NOMO-1 treated with DMSO at 0.1 percent for 48 hours (cell line): ENCODE results near the gene PHACTR3.

Experiments
- DNase-seq: peaks from one replicate; lab custom pipeline; 2025; ENCODE audit not compliant: unreplicated experiment; lab: John Stamatoyannopoulos, UW

Gene PHACTR3

GRCh38 chr20:59644371-59644939 is 40.1 kb downstream of the PHACTR3 start:
- no peak for DNase-seq

GRCh38 chr20:59645271-59645670 is 40.9 kb downstream of the PHACTR3 start:
- no peak for DNase-seq

DNA sequence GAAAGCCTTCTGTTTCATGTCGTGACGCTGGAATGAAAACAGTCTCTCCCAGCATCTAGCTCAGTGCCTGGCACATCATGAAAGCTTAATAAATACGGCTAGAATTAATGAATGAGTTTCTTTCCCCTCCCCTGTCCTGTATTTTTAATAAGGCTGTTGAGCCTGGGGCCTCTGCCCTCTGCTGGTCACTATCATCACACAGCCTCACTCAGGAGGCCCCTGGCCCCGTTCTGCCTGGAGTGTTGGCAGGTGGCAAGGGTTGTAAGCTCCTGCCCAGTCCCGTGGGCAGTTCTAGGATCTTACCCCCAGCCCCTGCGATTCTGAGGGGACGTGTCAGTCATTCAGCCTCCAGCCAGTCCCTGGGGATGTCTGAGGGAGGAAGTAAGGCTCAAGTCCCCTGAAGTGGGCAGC is 41.4 kb downstream of the PHACTR3 start:
- no peak for DNase-seq

GRCh38 chr20:59646487-59646886 is 42.1 kb downstream of the PHACTR3 start:
- DNase-seq, result no peak

- no peak for DNase-seq
These were observed 42.9 kb downstream of the PHACTR3 start for GRCh38 chr20:59647271-59647670.

GRCh38 chr20:59648466-59649070 is 44.2 kb downstream of the PHACTR3 start:
- no peak for DNase-seq

DNA sequence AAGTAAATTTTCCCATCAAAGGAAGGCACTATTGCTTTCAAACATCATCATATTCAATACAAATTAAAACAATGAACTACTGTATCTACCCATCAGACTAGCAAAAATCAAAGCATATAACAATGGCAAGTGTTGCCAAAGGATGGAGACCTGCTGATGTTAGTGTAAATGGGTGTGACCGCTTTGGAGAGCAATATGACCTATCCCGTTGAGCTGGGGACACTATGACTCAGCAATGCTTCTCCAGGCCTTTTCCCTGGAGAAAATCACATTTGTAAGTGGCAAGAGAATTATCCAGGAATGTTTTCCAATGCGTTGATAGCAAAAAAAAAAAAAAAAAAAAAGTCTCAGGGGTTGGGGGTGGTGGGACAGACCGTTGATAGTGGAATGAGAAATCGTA is 46.1 kb downstream of the PHACTR3 start:
- DNase-seq, result no peak

DNA sequence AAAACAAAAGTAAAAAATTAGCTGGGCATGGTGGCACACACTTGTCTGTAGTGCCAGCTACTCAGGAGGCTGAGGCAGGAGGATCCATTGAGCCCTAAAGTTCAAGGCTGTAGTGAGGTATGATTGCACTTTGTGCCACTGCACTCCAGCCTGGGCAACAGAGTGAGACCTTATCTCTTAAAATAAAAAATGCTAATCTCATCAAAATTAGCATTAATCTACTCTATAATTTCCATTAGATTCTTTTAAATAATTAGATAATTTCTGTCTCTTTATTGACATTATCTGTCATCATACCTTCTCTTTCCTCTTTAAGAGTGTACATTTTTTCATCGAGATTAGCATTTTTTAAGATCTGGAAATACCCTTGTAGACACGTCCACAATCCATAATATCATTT is 48.0 kb downstream of the PHACTR3 start:
- no peak for DNase-seq

GRCh38 chr20:59656417-59656816 is 52.1 kb downstream of the PHACTR3 start:
- DNase-seq, result no peak

DNA sequence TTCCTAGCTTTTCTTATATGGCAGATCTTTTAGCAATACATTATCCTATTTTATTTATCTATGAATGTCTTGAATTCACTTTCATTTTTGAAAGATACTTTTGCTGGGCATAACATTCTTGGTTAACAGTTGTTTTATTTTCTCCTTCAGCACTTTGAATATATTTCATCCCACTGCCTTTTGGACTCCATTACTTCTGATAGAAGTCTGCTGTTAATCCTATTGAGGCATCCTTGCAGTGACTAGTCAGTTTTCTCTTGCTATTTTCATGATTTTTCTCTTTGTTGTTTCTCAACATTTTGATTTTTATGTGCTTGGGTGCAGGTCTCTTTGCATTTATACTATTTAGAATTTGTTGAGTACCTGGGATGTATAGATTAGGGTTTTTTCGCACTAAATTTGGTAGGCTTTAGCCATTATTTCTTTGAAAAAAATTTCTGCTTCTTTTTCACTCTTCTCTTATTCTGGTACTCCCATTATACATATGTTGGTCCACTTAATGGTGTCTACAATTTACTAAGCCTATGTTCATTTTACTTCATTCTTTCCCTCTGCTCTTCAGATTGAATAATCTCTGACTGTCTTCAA is 53.2 kb downstream of the PHACTR3 start:
- peak; percentile 5 for DNase-seq

DNA sequence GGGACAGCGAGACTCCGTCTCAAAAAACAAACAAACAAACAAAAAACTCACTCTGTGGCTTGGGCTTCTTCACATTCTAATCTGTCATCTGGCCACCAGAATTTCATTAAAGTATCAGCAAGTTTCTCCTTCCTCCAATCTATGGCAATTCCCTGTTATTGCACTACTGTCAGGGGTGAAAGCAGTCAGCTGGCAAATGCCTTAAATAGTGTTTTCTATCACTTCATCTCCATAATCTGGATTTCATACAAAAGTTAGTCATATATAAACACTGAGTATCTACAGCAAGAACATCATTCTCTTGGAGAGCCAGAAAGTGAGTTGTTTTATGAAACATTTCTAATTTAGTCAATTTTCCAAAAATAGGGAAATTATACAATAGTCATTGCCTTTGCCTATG is 56.1 kb downstream of the PHACTR3 start:
- no peak for DNase-seq

DNA sequence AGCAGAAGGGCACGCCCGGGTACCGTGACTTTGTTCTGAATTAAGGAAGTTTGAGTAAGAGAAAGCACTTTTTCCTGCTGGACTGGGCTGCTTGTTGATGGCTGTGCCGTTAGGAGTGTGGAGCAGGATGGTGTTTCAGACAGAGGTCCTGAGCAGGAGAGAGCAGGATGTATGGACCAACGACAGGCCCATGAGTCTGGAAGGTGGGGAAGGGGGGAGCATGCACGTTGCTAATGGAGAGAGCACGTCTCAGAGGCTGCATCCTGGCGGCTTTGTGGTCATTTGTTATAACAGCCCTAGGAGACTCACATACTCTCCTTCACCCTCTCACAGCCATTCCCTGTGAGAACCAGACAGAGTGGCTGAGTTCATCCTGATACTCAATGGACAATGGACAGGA is 56.8 kb downstream of the PHACTR3 start:
- no peak for DNase-seq

DNA sequence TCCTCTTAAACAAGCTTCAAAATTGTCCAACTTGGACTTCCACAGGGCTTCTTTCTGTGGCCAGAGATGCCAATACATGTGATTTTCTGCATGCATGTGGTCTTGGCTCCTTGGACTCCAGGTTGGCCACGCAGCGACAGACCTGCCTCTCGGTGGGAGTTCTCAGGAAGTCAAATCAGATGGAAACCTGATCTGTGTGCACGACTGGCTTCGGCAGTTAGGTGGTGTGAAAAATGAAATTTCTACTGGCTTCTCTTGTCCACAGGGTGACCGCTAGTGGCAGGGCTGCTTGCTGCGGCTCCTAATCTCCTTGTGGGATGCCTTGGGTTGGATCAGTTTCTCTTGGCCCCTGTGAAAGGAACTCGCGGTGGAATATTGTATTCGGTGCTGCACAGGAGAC is 57.3 kb downstream of the PHACTR3 start:
- no peak for DNase-seq

DNA sequence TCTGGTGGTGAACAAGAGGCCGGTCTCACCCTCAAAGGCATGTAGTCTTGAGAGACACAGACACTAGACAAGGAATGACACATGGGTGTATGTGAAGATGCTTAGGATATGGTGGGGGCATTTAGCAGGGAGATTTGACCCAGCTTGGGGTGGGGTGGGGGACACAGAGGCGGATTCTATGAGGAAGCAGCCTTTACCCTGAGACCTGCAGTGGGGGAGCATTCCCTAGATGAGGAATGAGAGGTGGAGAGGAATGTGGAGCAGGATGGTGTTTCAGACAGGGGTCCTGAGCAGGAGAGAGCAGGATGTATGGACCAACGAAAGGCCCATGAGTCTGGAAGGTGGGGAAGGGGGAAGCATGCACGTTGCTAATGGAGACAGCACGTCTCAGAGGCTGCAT is 57.8 kb downstream of the PHACTR3 start:
- DNase-seq, result no peak

- DNase-seq, result no peak
These were observed 58.6 kb downstream of the PHACTR3 start for GRCh38 chr20:59662856-59663512.

DNA sequence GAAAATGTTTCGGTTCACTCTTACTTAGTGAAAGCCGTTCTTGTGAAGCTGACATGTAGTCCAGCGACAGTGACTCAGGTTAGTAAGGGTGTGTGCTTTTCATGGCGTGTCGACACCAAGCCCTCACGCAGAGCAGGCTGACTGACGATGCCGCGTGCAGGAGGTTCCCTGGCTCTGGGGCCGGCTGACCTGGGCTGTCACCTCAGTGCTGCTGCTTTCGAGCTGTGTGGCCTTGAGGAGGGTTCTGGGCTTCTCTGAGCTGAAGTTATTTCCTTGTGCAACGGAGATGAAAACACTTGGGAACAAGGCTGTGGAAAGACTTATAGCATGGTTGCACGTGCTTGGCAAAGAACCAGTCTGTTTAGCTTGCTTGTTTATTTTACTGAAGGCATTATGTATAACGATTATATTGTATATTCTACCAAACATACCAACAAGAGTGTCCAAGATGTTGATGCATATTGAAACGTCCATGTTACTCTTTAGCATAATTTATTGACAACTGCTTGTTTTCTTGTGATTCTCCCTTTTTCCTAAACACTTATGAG is 59.2 kb downstream of the PHACTR3 start:
- no peak for DNase-seq

GRCh38 chr20:59664421-59664941 is 60.1 kb downstream of the PHACTR3 start:
- no peak for DNase-seq

GRCh38 chr20:59665656-59666555 is 61.6 kb downstream of the PHACTR3 start:
- no peak for DNase-seq

DNA sequence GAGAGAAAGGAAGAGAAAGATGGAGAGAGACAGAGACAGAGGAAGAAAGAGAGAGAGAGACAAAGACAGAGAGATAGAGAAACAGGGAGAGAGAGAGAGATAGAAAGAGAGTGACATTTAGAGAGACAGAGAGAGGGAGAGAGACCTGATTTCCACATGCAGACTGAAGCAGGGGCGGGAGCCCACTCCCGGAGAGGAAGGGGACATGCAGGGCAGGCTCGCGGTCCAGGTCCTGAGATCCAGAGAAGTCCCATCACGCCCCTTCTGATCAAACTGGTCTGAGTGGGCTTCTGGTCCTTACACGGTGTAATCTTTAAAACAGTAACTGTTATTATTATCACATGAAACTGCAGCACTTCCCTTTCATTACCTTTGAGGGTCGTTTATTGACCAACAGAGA is 62.2 kb downstream of the PHACTR3 start:
- no peak for DNase-seq

GRCh38 chr20:59667131-59667530 is 62.8 kb downstream of the PHACTR3 start:
- no peak for DNase-seq
